ENCODE results near the gene KMO.
A peak's percentile ranks its signal among the peaks of the same experiment; 100 is the strongest.

KMO gene

DNA sequence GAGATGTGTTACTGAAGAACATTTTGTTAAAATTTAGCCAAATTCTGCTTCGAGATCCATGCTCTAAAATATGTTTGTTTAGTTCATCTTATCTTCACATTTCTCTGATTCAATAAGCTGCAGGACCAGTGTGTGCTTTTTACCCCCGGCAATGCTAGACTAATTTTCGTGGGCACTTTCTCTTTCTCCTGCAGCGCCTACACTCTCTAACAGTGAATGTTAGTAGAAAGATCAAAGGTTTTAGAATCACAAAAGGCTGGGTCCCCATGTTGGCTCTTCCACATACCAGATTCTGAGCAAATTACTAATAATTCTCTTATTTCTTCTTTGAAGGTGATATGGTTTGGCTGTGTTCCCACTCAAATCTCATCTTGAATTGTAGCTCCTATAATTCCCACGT is 99.5 kb downstream of the KMO start:
- no peak for DNase-seq

DNA sequence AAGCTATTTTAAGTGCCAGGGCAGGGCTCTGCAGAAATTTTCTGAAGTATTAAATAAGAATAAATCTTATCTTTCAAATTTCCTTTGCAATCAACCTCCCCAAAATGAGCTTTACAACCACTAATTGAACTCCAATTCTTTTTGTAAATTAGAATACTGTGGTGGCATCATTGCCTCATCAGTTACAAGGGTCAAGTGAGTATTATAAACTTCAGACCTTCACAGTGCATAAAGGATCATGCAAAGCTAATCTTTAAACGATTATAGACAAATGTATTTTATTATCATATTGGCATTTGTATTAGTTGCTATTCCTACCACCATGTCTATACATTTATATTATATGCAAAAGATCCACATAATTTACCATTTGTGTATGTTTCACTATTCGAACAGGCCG is 100.8 kb downstream of the KMO start:
- DNase-seq: no peak

DNA sequence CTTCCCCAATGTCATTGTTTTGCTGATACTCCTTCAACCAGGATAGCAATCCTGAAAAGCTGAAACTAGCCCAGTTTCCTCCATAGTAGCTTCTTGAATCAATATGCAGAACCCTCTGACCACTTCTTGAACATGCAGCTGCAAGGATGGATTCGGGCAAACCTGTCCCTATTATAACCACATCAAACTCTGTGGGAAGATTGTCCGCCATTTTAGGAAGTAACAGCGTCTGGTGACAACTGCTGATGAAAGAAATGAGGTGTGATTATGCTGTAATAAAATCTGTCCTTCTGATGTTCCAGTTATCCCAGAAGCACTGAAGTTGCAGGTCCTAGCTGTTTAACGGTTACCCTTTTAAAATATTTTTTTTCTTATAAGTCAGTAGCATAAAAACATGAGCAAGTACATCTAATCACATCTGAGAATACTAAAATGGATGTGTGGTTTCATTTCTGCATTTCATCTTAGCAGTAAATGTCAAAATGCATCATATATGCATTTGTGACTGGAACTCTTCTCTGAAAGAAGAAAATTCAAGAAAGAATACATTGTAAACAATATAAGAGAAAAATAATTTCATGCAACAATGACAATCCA is 103.5 kb downstream of the KMO start:
- DNase-seq: no peak

DNA sequence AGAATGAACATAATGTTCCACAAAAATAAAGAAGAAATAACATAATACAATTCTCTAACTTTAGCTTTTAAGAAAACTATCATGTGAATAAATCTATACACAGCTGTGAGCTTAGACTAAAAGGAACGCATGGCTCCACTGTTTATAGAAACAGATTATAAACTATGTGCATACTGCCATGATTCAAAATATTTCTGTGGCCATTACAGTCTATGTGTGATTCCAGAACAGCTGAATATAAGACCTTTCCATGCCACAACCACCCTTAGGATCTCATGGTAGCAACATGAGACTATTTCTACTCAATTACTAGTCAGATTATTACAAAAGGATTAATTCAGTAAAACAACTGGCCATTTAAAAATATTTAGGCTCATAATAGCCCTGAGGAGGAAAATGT is 104.1 kb downstream of the KMO start:
- DNase-seq: no peak

DNA sequence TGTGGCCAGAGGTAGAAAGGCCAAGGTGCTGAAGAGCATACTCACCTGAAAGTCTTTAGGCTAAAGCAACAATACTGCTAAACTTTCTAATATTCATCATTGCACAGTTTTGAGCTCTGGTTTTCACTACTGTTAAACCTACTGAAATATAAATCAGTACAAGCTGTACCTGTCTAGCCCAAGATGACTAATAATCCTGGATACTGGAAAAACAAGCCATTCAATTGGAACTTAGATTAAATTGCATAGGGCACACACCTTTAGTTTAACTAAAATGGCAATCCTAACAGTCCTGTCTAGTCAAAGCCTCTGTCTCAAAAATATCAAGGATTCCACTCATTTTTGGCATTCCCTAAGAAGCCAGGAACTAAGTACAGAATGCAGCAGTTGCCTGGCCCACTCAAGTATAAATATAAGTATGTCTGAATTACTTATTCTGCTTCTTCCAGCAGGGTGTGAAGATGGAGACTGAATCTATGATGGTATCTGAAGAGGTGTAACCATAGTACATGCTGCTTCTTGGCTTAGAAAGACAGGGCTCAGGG is 104.9 kb downstream of the KMO start:
- DNase-seq: no peak

DNA sequence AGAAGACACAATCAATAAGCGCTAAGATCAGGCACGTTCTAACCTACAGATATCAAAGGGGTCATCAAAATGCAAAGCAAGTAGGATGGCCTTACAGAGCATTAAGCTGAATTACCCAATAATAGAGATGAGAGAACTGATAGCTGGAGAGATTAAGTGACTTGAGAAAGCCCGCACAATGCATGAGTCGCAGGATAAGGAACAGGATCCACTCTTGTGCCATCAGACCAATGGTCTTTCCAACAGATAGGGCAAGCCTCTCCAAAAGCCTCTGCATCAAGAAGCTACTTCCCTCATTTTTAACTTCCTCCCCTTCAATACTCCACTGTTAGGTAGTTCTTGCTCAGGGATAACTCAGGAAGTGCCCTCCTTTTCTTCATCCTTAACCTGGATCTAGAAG is 105.4 kb downstream of the KMO start:
- no peak for DNase-seq

DNA sequence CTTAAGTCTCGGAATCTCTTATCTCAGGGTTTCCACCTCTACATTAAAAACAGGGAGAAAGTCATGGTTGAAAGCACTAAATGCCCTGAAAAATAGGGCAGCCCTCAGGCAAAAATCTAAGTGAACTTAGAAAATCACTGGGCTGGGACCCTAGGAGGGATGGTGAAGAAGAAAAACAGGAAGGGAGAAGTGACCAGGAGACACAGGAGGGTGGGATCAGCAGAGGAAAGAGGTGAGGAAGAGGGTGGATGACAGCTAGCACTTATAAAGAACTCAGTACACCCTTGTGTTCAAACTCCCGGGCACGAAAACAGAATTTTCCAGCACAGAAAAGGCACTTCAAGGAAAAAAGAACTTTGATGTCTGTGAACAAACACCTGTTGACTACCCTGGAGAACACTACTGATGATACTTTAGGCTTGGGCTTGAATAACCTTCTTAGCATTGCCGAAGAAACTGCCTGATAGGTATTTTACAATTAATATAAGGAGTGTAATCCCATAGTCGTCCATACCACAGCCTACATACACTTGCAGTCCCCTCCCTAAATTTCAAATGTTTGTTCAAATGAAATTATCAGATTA is 106.0 kb downstream of the KMO start:
- no peak for DNase-seq

DNA sequence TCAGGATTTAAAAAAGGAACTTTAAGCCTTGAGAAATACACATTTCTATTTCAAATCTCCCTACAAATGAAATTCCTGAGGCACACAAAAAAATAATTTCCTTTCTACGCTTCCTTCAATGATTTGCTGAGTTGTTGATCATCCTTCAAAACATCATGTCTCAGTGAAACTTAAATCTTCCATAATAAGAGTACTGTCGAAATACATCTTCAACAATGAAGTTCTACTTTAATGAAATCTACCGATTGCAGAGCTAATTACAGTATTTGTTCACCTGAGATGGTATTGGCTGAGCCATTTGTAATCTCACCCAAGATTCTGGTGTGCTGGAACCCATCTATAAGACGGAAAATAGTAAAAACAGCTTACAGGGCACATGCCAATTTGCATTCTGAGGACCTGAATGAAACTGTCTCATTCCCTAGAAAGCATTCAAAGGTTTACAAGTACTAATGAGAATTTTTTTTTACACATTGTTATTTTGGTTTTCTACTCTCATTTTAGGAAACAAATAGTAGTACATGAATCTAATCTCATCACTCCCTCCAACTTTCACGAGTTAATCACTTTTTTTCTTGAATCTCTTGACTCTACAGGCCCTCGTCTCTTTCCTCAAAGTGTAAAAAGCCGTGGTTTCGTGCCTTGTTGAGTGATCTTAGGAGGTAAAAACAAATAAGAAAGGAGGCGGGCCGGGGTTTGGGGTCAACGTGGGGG is 106.9 kb downstream of the KMO start:
- DNase-seq: no peak

DNA sequence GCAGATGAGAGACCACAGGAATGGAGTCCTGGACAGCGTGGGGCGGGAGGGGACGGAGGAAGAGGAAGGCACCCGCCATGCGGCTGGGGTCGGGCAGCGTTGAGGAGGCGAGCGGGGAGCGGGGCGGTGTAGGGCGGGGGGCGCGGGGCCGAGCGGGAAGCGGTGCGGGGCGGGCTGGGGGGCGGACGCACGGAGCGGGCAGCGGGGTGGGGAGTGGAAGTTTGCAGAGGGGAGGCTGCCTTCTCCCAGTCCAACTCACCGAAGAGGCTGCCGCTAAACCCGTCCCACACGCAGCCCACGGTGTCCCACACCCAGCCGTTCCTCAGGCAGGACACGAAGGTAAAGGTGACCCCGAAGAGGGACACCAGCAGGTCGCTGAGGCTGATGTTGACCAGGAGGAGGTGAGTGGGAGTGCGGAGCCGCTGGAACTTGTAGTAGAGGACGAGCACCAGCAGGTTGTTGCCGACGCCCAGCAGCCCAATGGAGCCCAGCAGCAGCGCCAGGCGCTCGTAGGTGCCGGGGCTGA is 107.5 kb downstream of the KMO start:
- no peak for DNase-seq

DNA sequence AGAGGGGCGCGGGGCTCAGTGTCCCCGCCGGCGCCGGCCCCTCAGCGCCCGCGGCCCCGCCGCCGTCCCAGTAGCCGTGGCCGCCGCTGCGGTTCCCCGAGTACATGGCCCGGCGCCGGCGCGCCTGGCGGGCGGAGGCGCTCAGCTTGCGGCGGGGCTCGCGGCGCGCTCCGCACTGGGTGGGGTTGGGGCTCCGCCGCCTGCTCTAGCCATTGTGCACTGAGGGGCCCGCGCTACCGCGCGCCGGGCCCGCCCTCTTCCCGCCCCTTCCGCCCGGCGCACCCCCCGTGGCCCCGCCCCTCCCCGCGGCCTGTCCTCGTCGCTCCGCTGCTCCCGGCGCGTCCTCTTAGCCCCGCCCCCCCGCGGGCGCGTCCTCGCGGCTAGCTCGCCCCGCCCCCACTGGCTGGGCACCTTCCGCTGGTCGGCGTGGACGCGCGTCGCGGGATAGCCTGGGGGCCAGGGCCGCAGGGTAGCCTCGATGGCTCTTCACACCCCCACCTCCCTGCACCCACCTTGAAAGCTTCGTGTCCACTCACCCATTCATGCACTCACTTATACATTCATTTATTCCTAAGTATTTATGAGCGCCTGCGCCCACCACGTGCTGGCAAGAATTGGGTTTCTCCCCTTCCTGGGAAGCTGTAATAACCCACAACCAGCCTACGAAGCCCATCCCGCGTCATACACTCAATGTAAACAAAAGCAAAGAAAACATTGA is 108.1 kb downstream of the KMO start, which contains the start of the genes CHML and OPN3:
CHML (minus strand) TSS at position 221 of the 718 bp plus-strand sequence. CDS start 4,603 bp downstream, outside the sequence.
OPN3 (minus strand) TSS at position 221 of the 718 bp plus-strand sequence; CDS start at position 106, 115 bp downstream.
- peak; percentile 95 for DNase-seq

DNA sequence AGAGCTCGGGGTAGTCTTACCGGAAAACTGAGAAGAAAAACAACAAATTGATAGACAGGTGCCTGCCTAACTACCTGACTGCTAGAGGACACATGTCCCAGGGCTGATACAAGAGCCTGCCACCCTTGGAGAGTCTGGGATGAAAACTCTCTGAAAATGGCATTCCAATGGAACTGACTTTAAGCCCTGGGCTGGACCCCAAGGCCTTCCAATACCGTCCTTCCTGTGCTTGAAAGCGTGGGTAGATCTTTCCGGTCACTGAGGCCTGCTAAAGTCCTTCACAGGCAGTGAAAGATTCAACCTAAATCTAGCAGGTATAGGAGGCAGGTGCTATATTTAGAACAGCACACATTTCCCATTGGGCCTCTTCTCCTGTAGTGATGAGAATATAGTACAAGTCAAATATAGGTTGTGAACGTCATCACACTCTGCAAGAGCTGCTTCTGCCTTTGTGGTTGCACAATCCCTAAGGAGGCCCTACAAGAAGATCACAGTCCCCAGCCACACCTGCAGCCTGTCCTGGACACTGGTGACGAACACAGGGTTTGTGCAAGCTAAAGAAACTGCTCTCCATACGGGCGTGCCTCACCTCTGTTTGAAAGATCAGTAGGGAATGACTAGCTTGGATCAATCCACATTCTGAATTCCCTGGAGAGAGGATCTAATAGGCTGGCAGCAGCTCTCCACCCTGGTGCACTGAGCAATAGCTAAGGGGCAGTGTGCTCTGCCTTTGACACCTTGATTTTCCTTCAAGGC is 108.9 kb downstream of the KMO start:
- DNase-seq: no peak

DNA sequence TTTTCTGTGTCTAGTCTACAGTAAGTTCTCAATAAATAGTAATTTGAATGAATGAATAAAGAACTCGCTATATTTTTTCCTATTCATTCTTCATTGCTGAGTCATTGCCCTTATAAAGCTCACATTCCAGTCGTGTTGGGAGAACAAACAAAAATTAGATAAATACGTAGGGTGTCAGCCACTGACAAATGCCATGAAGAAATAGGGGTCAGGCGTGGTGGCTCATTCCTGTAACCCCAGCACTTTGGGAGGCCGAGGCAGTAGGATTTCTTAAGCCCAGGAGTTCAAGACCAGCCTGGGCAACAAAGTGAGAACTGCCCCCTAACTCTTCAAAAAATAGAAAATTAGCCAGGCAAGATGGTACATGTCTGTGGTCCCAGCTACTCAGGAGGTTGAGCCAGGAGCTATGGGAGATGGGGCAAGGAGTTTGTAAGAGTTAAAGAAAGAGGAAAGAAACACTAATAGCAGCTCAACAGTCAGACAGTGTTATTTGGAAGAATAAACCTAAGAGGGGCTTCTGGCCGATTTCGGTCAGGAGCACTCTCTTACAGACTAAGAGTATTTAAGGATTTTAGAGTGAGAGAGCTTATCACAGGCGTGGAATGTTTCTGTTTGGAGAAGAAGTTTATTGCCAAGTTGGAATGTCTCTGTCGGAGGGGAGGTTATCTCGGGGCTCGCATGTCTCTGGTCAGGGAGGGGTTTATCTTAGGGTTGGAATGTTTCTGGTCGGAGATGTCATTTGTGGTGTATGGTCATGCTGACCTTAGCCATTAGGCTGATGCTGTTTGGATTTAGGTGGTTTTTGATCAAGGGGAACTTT is 109.8 kb downstream of the KMO start:
- no peak for DNase-seq

DNA sequence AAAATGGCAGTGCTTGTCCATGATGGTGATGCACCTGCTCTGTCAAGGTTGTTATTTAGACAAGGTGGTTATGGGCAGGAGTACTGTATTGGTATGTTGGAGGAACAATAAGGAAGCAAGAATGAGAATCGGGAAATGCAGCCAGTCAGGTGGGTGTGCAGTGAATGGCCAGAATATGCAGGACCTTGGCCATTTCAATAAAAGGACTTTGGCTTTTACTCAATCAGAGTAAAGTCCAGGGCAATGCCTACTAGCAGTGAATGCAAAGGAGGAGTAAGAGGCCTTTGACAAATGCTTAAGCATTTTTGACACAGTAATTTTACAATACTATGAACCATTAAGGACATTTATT is 110.4 kb downstream of the KMO start:
- DNase-seq: no peak

DNA sequence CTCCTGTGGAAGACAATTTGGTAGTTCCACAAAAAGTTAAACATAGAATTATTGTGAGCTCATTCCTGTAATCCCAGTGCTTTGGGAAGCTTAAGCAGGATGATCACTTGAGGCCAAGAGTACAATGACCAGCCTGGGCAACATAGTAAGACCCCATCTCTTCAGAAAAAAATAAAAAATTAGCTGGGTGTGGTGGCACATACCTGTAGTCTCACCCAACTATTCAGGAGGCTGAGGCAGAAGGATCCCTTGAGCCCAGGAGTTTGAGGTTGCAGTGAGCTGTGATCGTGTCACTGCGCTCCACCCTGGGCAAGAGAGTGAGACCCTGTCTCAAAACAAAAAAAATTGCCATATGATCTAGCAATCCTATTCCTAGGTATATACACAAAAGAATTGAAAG is 112.1 kb downstream of the KMO start:
- DNase-seq: no peak

DNA sequence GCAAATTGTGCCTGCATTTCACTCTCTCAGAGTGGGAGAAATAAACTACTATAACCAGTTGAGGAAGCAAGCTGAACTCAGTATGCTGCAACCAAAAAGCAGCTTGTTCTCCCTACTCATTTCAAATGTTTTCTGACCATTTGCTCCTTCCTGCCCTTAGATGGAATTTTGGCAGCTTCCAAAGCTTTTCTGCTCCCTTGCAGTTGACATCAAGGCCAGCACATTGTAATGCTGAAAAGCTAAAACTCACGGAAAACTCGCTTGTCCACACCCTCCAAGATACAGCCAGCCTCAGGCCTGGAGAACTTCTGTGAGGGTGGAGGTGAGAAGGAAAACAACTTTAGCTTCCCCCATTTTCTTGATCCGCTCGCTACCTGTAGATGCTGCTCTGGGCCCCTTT is 113.0 kb downstream of the KMO start:
- no peak for DNase-seq
